Neural progenitor cell (in vitro differentiated cells): ENCODE data around the gene NEGR1.

Source experiments
- CTCF ChIP-seq: fragments of 200-600 bp; sonication (generic); IDR thresholded peaks from 2 replicates; pipeline ENCODE4 v1.5.1; 2017; ENCODE audit warnings: antibody characterized with exemption, mild to moderate bottlenecking
- EZH2phosphoT487 ChIP-seq: fragments of 200-600 bp; sonication (generic); IDR thresholded peaks from 2 replicates; pipeline ENCODE4 v1.6.1; 2017; ENCODE audit warnings: antibody characterized with exemption

- TF ChIP-seq EZH2phosphoT487 = no peak
- no peak for TF ChIP-seq CTCF
Observed at GRCh38 chr1:71634159-71634558, 648.2 kb downstream of the NEGR1 start.
